ENCODE results near the gene TNFRSF8. TPM values are rescaled to one million over a fixed set of nuclear protein-coding genes. Genes with fewer than 3 reads are reported as not detected.
A peak's percentile ranks its signal among the peaks of the same experiment; 100 is the strongest.

Gene TNFRSF8
- total RNA-seq, 2 experiments from 2014 or later: 1.5 to 1.8 TPM

DNA sequence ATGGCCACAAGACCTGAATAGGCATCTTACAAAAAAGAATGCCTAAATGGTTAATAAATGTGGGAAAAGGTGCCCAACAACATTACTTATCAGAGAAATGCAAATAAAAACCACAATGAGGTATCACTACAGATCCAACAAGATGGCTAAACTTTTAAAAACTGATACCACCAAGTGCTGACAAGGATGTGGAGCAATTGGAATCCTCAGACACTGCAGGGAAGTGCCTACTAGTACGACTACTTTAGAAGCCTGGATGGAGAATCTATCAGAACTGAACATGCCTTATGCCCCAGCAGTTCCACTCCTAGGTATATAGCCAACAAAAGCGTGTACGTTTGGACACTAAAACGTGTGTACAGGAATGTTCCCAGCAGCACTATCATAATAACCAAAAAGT lies 19.9 kb downstream of the TNFRSF8 start:
- intact Hi-C loops (cut with micrococcal nuclease): no loop called here
- ChIA-PET POLR2A (no interaction called here), CTCF (no interaction called here)
- Mint-ChIP-seq H3K9me3 (peaks cover 29% of the 10 kb centered on the region), H3K4me3 (no peak overlapping the region), H3K36me3 (ENCODE audit: low read depth) (peaks cover 13% of the 10 kb centered on the region), H3K27me3 (no peaks in the 10 kb centered on the region), H3K27ac (no peak overlapping the region), H3K4me1 (ENCODE audit: low read depth) (peaks cover 36% of the 10 kb centered on the region)
- ATAC-seq (no peak), DNase-seq (no peak)
- TF ChIP-seq, protein P1, sequence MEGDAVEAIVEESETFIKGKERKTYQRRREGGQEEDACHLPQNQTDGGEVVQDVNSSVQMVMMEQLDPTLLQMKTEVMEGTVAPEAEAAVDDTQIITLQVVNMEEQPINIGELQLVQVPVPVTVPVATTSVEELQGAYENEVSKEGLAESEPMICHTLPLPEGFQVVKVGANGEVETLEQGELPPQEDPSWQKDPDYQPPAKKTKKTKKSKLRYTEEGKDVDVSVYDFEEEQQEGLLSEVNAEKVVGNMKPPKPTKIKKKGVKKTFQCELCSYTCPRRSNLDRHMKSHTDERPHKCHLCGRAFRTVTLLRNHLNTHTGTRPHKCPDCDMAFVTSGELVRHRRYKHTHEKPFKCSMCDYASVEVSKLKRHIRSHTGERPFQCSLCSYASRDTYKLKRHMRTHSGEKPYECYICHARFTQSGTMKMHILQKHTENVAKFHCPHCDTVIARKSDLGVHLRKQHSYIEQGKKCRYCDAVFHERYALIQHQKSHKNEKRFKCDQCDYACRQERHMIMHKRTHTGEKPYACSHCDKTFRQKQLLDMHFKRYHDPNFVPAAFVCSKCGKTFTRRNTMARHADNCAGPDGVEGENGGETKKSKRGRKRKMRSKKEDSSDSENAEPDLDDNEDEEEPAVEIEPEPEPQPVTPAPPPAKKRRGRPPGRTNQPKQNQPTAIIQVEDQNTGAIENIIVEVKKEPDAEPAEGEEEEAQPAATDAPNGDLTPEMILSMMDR (IDR thresholded peaks at IDR 0.05): no peak

DNA sequence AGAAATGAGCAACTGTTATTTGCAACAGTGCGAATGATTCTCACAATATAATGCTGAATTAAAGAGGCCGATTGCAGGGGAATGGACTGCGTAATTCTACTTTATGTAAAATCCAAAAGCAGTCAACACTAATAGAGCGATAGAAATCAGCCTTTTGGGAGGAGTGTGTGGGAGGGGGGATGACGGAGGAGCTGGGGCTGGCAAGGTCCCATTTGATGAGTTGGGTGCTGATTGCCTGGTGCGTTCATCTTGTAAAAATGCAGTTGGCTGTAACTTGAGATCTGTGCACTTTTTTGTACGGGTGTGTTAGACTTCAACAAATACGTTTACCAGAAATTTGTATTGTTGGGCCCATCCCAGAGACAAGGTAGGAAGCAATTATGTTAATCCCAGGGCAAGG lies 20.7 kb downstream of the TNFRSF8 start:
- H3K27me3 Mint-ChIP-seq: no peaks in the 10 kb centered on the region
- intact Hi-C loops (cut with micrococcal nuclease): no loop called here
- ATAC-seq (no peak), DNase-seq (no peak)
- no peak overlapping the region for H3K4me3 Mint-ChIP-seq
- H3K27ac Mint-ChIP-seq: no peak overlapping the region
- ChIA-PET POLR2A (no interaction called here), CTCF (no interaction called here)
- H3K9me3 Mint-ChIP-seq: peaks cover 29% of the 10 kb centered on the region
- H3K4me1 Mint-ChIP-seq (ENCODE audit: low read depth): peaks cover 43% of the 10 kb centered on the region
- TF ChIP-seq, protein P1 (IDR thresholded peaks at IDR 0.05): no peak
- H3K36me3 Mint-ChIP-seq (ENCODE audit: low read depth): peaks cover 13% of the 10 kb centered on the region

DNA sequence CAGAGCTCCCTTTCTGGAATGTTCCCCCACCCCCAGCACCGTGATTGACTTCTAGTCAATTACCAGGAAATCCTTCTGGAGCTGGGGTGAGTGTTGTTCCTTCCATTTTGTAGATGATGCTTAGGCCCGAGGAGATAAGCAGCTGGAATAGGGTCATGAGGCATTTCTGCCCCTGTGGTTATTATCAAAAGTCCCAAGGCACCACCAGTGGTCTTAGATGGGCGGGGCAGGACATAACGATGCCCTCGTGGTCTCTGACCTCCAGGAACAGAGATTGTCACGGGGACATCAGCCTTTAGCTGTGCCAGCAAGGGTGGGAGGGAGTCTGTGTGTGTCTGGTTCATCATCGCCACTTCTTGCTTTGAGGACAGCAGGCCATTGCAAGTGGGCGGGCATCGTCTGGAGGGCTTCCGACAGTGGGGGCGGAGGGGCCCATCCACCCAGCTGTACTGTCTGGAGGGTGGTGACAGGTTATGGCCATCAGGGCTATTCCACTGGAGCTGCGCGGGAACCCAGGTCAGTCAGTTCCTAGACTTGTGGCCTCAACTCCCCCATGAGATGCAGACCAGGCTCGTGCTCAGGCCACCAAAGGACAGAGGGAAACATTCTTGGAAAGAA lies 22.6 kb downstream of the TNFRSF8 start:
- H3K9me3 Mint-ChIP-seq: peaks cover 29% of the 10 kb centered on the region
- ChIA-PET CTCF (no interaction called here), POLR2A (interaction anchor here (1.0 to 1.8 kb wide), 3 partner anchors 15 to 176 kb away, joined by 3 to 8 read pairs (median 4); no protein-coding TSS in a partner anchor)
- intact Hi-C loops (cut with micrococcal nuclease): no loop called here
- H3K27me3 Mint-ChIP-seq: no peaks in the 10 kb centered on the region
- peaks cover 13% of the 10 kb centered on the region for H3K36me3 Mint-ChIP-seq (ENCODE audit: low read depth)
- H3K4me1 Mint-ChIP-seq (ENCODE audit: low read depth): peaks cover 48% of the 10 kb centered on the region
- DNase-seq: no peak
- TF ChIP-seq, protein P1 (IDR thresholded peaks at IDR 0.05): no peak
- no peak overlapping the region for H3K27ac Mint-ChIP-seq
- H3K4me3 Mint-ChIP-seq: no peak overlapping the region
- no peak for ATAC-seq

DNA sequence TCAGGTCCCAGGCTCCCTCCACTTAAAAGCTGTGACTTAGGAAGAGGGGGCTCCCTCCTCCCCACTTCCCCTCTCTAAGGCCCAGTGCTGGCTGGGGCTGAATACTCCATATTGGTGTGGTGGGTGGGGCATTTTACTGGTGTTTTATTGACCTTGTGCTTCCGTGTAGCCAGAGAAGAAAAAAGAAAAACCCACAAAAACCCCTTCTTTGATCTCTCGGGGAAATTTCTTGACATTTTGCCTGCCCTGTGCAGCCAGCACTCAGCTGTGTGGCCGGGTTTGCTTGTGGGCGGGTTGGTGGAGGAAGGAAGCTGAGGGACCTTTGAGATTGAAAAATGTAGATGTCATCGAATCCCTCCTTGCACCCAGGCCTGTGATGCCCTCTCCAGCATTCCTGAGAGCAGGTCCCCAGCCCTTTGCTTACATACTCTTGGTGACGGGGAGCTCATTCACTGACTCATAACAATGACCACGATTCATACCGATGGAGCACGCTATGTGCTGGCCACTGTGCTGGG lies 24.8 kb downstream of the TNFRSF8 start:
- CTCF ChIA-PET: interaction anchor here (0.8 to 2.5 kb wide), 5 partner anchors 9 to 37 kb away, joined by 4 to 21 read pairs (median 4); no protein-coding TSS in a partner anchor
- POLR2A ChIA-PET: interaction anchor here (0.6 to 2.9 kb wide), 8 partner anchors 8 to 571 kb away, joined by 3 to 27 read pairs (median 3); partner anchors contain the start of gene MIIP
- Mint-ChIP-seq H3K27me3 (no peaks in the 10 kb centered on the region), H3K36me3 (ENCODE audit: low read depth) (peaks cover 7% of the 10 kb centered on the region), H3K27ac (peak overlapping the region; percentile 90), H3K9me3 (peaks cover 21% of the 10 kb centered on the region), H3K4me1 (ENCODE audit: low read depth) (peaks cover 37% of the 10 kb centered on the region), H3K4me3 (peak overlapping the region; percentile 25)
- intact Hi-C loops (cut with micrococcal nuclease): no loop called here
- DNase-seq (peak; percentile 88), ATAC-seq (peak; percentile 78)
- TF ChIP-seq, protein P1 (IDR thresholded peaks at IDR 0.05): no peak

DNA sequence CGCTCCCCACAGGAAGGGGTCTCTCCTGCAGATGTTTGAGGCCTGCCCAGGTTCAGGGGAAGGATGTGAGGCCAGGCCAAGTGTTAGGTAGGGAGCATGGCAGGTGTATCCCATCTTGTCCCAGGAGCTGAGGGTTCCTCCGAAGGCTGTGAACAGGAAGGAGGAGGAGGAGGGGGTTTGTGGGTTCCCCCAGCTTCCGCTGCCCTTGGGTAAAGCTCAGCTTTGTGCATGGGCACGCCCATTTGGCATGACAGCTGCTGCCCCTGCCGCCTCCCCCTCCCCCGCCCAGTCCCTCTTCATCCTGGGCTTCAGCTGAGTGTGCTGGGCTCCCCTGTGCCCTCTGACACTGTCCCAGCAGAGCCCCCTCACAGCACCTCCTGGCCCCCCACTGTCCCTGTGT lies 25.5 kb downstream of the TNFRSF8 start:
- H3K36me3 Mint-ChIP-seq (ENCODE audit: low read depth): peaks cover 7% of the 10 kb centered on the region
- no peaks in the 10 kb centered on the region for H3K27me3 Mint-ChIP-seq
- H3K4me3 Mint-ChIP-seq: peak overlapping the region; percentile 25
- POLR2A ChIA-PET: interaction anchor here (0.6 to 2.9 kb wide), 7 partner anchors 15 to 213 kb away, joined by 3 to 27 read pairs (median 3); partner anchors contain the start of gene MIIP
- peak overlapping the region; percentile 90 for H3K27ac Mint-ChIP-seq
- H3K9me3 Mint-ChIP-seq: peaks cover 14% of the 10 kb centered on the region
- ATAC-seq (peak; percentile 62), DNase-seq (peak; percentile 77)
- H3K4me1 Mint-ChIP-seq (ENCODE audit: low read depth): peaks cover 37% of the 10 kb centered on the region
- intact Hi-C loops (cut with micrococcal nuclease): no loop called here
- CTCF ChIA-PET: interaction anchor here (0.8 to 2.5 kb wide), 5 partner anchors 9 to 36 kb away, joined by 4 to 21 read pairs (median 4); no protein-coding TSS in a partner anchor
- TF ChIP-seq, protein P1 (IDR thresholded peaks at IDR 0.05): no peak
